Lower leg skin (tissue), 3 donors: Measurements from ENCODE around the gene TFEB.

Experiments used
- CTCF ChIP-seq, 3 donors: fragments of 450-650 bp; IDR thresholded peaks; one replicate each; pipeline ENCODE4 v1.5.1; 2016; ENCODE audit warnings: antibody characterized with exemption in 3 of 3, mild to moderate bottlenecking in 3 of 3, moderate library complexity in 2 of 3
- POLR2A ChIP-seq, 2 donors: fragments of 450-650 bp; IDR thresholded peaks; one replicate each; pipeline ENCODE4 v1.6.1; 2016 to 2017; ENCODE audit warnings: antibody characterized with exemption in 2 of 2, mild to moderate bottlenecking in 1 of 2, moderate library complexity in 1 of 2

GRCh38 chr6:41684311-41685180, 50.9 kb downstream of the TFEB start:
- no peak for TF ChIP-seq POLR2A (IDR thresholded peaks at IDR 0.05)
- TF ChIP-seq CTCF (IDR thresholded peaks at IDR 0.05): no peak
